IMR-90 (cell line): Measurements from ENCODE around the gene ADAMTSL2. TPM values are rescaled to one million over a fixed set of nuclear protein-coding genes. Genes with fewer than 3 reads are reported as not detected.

Source experiments
- ATAC-seq: fragments of 200-7000 bp; cut with Tn5 transposase; 2 replicates; pipeline ENCODE4 v1.9.1; 2020; ENCODE audit warnings: low read depth, mild to moderate bottlenecking, moderate library complexity
- BruUV-seq: library from RNA; stranded (reverse); fragments of 400-500 nt; replicated peaks from 2 replicates; lab custom pipeline; 2021; lab: Mats Ljungman, UMichigan
- CTCF ChIA-PET: fragments of 300-600 bp; formaldehyde crosslinking; extraction: SDS; loops from one replicate; lab custom pipeline; 2021; ENCODE audit warnings: antibody characterized with exemption; lab: Yijun Ruan, JAX
- POLR2A ChIA-PET: fragments of 300-600 bp; sonication (Branson Sonifier 250); formaldehyde crosslinking; loops from one replicate; lab custom pipeline; 2022; ENCODE audit warnings: antibody characterized with exemption; ENCODE audit not compliant: unreplicated experiment; lab: Charles Lee
- DNase-seq: peaks from one replicate; pipeline ENCODE4 v3.0.0; 2013
- H2AFZ ChIP-seq: replicated peaks from 2 replicates; pipeline ENCODE3; 2013; ENCODE audit warnings: low read length, mild to moderate bottlenecking; ENCODE audit not compliant: poor library complexity
- H2AK5ac ChIP-seq: 2 replicates; pipeline ENCODE4 v1.6.1; 2013; ENCODE audit warnings: low read depth, low read length, inconsistent platforms
- H2AK9ac ChIP-seq: replicated peaks from 2 replicates; pipeline ENCODE3; 2013; ENCODE audit warnings: mild to moderate bottlenecking, low read depth, low read length, moderate library complexity; ENCODE audit not compliant: poor library complexity
- H2BK120ac ChIP-seq: 2 replicates; pipeline ENCODE4 v1.6.1; 2013; ENCODE audit warnings: low read depth, low read length, inconsistent platforms
- H2BK15ac ChIP-seq: 3 replicates; pipeline ENCODE4 v1.6.1; 2013; ENCODE audit warnings: low read depth, low read length, inconsistent platforms
- H2BK20ac ChIP-seq: 2 replicates; pipeline ENCODE4 v1.6.1; 2013; ENCODE audit warnings: low read depth, mild to moderate bottlenecking, inconsistent platforms, low read length, moderate library complexity
- H2BK5ac ChIP-seq: 2 replicates; pipeline ENCODE4 v1.6.1; 2013; ENCODE audit warnings: mild to moderate bottlenecking, low read depth, low read length, inconsistent platforms; ENCODE audit not compliant: poor library complexity, severe bottlenecking
- H3K14ac ChIP-seq: replicated peaks from 2 replicates; pipeline ENCODE4 v1.6.1; 2013; ENCODE audit warnings: low read depth, low read length, inconsistent platforms
- H3K18ac ChIP-seq: 2 replicates; pipeline ENCODE4 v1.6.1; 2013; ENCODE audit warnings: low read depth, low read length, control low read depth
- H3K23ac ChIP-seq: 2 replicates; pipeline ENCODE4 v1.6.1; 2013; ENCODE audit warnings: low read depth, low read length, inconsistent platforms
- H3K27ac ChIP-seq: 2 replicates; pipeline ENCODE4 v1.5.1; 2013; ENCODE audit warnings: mild to moderate bottlenecking, control low read depth, low read length; ENCODE audit not compliant: insufficient read depth
- H3K27me3 ChIP-seq: 2 replicates; pipeline ENCODE4 v1.6.1; 2013; ENCODE audit warnings: low read length; ENCODE audit not compliant: control insufficient read depth, insufficient read depth
- H3K36me3 ChIP-seq: 2 replicates; pipeline ENCODE4 v1.6.1; 2013; ENCODE audit warnings: low read length, mixed read lengths; ENCODE audit not compliant: control insufficient read depth, insufficient read depth
- H3K4ac ChIP-seq: 2 replicates; pipeline ENCODE4 v1.6.1; 2013; ENCODE audit warnings: low read depth, low read length, inconsistent platforms
- H3K4me1 ChIP-seq: 2 replicates; pipeline ENCODE4 v1.6.1; 2013; ENCODE audit warnings: low read length, mixed read lengths; ENCODE audit not compliant: control insufficient read depth, insufficient read depth
- H3K4me2 ChIP-seq: 2 replicates; pipeline ENCODE4 v1.6.1; 2013; ENCODE audit warnings: low read depth, mild to moderate bottlenecking, control low read depth, low read length, moderate library complexity
- H3K4me3 ChIP-seq: 2 replicates; pipeline ENCODE4 v1.5.1; 2013; ENCODE audit warnings: low read depth, mild to moderate bottlenecking, control low read depth, low read length, moderate library complexity; ENCODE audit not compliant: insufficient read depth
- H3K56ac ChIP-seq: 2 replicates; pipeline ENCODE4 v1.6.1; 2013; ENCODE audit warnings: low read length, inconsistent platforms; ENCODE audit not compliant: insufficient read depth; ENCODE audit errors: extremely low read depth
- H3K79me1 ChIP-seq, 2 experiments: 2 replicates each; pipeline ENCODE4 v1.6.1; 2013; ENCODE audit warnings: low read length in 2 of 2, inconsistent platforms in 1 of 2, low read depth in 1 of 2
- H3K9ac ChIP-seq: 2 replicates; pipeline ENCODE4 v1.6.1; 2013; ENCODE audit warnings: low read depth, low read length, control low read depth
- H3K9me1 ChIP-seq: 2 replicates; pipeline ENCODE4 v1.6.1; 2013; ENCODE audit warnings: low read length, inconsistent platforms; ENCODE audit not compliant: insufficient read depth
- H3K9me3 ChIP-seq: 2 replicates; pipeline ENCODE4 v1.6.1; 2013; ENCODE audit warnings: low read length; ENCODE audit not compliant: control insufficient read depth, insufficient read depth
- H4K20me1 ChIP-seq: 2 replicates; pipeline ENCODE4 v1.6.1; 2013; ENCODE audit warnings: low read length, inconsistent platforms; ENCODE audit not compliant: insufficient read depth
- H4K5ac ChIP-seq: 2 replicates; pipeline ENCODE4 v1.6.1; 2013; ENCODE audit warnings: mild to moderate bottlenecking, low read depth, low read length, control low read depth
- H4K8ac ChIP-seq, 2 experiments: 2 replicates each; pipeline ENCODE4 v1.6.1; 2013; ENCODE audit warnings: low read depth in 2 of 2, low read length in 2 of 2, control low read depth in 1 of 2, inconsistent platforms in 1 of 2
- H4K91ac ChIP-seq: 2 replicates; pipeline ENCODE4 v1.6.1; 2013; ENCODE audit warnings: low read depth, low read length, inconsistent platforms; ENCODE audit not compliant: insufficient read depth
- BHLHE40 ChIP-seq: fragments of 150-350 bp; IDR thresholded peaks from 2 replicates; pipeline ENCODE4 v1.6.1; 2016; ENCODE audit warnings: mild to moderate bottlenecking, low read depth, low read length
- CHD1 ChIP-seq: IDR thresholded peaks from 2 replicates; pipeline ENCODE4 v1.6.1; 2012; ENCODE audit warnings: low read depth, low read length, improper control_type of control experiment
- FOS ChIP-seq: fragments of 150-350 bp; IDR thresholded peaks from 2 replicates; pipeline ENCODE4 v1.6.1; 2016; ENCODE audit warnings: low read depth, low read length
- MAFK ChIP-seq: IDR thresholded peaks from 2 replicates; pipeline ENCODE4 v1.6.1; 2012; ENCODE audit warnings: low read depth, low read length, improper control_type of control experiment
- MAZ ChIP-seq: IDR thresholded peaks from 2 replicates; pipeline ENCODE4 v1.6.1; 2012; ENCODE audit warnings: low read depth, mild to moderate bottlenecking, low read length, improper control_type of control experiment, moderate library complexity, borderline replicate concordance
- NFE2L2 ChIP-seq: fragments of 150-350 bp; IDR thresholded peaks from 2 replicates; pipeline ENCODE4 v1.6.1; 2016; ENCODE audit warnings: low read depth, mild to moderate bottlenecking, low read length
- RFX5 ChIP-seq: IDR thresholded peaks from 2 replicates; pipeline ENCODE4 v1.8.0; 2012; ENCODE audit warnings: low read depth, mild to moderate bottlenecking, low read length, moderate library complexity
- USF2 ChIP-seq: fragments of 150-350 bp; IDR thresholded peaks from 2 replicates; pipeline ENCODE4 v1.6.1; 2017; ENCODE audit warnings: mild to moderate bottlenecking, antibody characterized with exemption, low read length, low read depth
- WGBS, 2 experiments: methylation state at CpG; one replicate each; pipeline versions ENCODE4 v1.1.5 to v1.1.7; 2013; ENCODE audit warnings: missing lambda C conversion rate in 2 of 2; ENCODE audit not compliant: insufficient read length in 1 of 2; ENCODE audit errors: extremely low coverage in 2 of 2; 5-methylcytosine and 5-hydroxymethylcytosine counted together
- dilution Hi-C: fragments of 300-500 bp; cut with HindIII; formaldehyde crosslinking; loops from one replicate; pipeline ENCODE4 v1.14.3; 2018; ENCODE audit warnings: low sequenced_read_pairs; ENCODE audit not compliant: unreplicated experiment
- in situ Hi-C: fragments of 300-500 bp; cut with MboI; formaldehyde crosslinking; loops from 3 replicates; pipeline ENCODE4 v1.14.3; 2019; ENCODE audit warnings: low sequenced_read_pairs, inconsistent platforms, mixed read lengths
- intact Hi-C: fragments of 100-400 bp; cut with micrococcal nuclease; formaldehyde crosslinking; loops from 2 replicates; pipeline ENCODE4 v1.10.0; 2022
- polyA plus RNA-seq, 3 experiments: library from polyadenylated mRNA; depleted of rRNA; stranded (reverse); fragments of >200 nt; gene quantifications; 2 replicates each; pipeline ENCODE4 v1.2.3, GENCODE V29; 2012; ENCODE audit warnings: low replicate concordance in 1 of 3
- total RNA-seq: library from RNA; depleted of rRNA; stranded (reverse); fragments of >200 nt; gene quantifications from 2 replicates; pipeline ENCODE4 v1.2.3, GENCODE V29; 2012

ADAMTSL2 gene
- total and polyA plus RNA-seq, 2 of the 4 experiments (the other 2 are of a cell fraction), result not detected

DNA sequence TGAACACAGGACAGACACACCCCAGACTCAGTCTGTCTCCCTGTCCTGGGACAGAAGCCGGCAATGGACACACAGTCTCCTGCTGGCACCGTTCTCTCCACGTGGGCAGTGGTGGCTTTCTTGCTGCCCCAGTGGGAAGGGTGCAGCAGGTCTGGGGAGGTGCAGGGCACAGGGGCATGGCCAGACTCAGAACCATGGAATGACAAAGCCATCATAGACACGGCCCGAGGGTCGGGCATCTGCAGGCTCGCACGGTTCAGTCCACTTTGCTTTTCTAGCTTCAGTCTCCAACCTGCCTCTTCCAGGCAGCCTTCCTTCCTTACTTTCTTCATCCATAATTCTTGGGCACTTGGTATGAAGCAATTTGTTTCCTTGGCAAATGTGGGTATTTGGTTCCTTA lies 26.5 kb upstream of the ADAMTSL2 start:
- H4K8ac ChIP-seq, result no peak overlapping the region
- H4K5ac ChIP-seq, result no peak overlapping the region
- ATAC-seq, result no peak
- H3K4me3 ChIP-seq, result no peak overlapping the region
- in situ Hi-C loops, result no loop called here
- H3K18ac ChIP-seq, result no peak overlapping the region
- H2BK5ac ChIP-seq, result no peak overlapping the region
- DNase-seq, result no peak
- H3K56ac ChIP-seq, result no peak overlapping the region
- peaks cover 3% of the 10 kb centered on the region; the same call in 1 of the 2 replicates for H4K20me1 ChIP-seq
- POLR2A ChIA-PET, result no interaction called here
- peaks cover 12% of the 10 kb centered on the region; the same call in 1 of the 2 replicates for H3K9me1 ChIP-seq
- H2BK20ac ChIP-seq, result no peak overlapping the region
- no peak overlapping the region for H3K4me2 ChIP-seq
- no peaks in the 10 kb centered on the region for H3K79me1 ChIP-seq
- H2BK15ac ChIP-seq, result no peak overlapping the region
- H3K9ac ChIP-seq, result no peak overlapping the region
- no peak overlapping the region for H3K4ac ChIP-seq
- H2AK5ac ChIP-seq, result no peak overlapping the region
- no peak overlapping the region for H3K27ac ChIP-seq
- intact Hi-C loops, result no loop called here
- peaks cover 10% of the 10 kb centered on the region; the same call in 1 of the 2 replicates for H3K4me1 ChIP-seq
- no peaks in the 10 kb centered on the region; the same call in 1 of the 2 replicates for H3K9me3 ChIP-seq
- H2AFZ ChIP-seq, result peak overlapping the region; percentile 56
- TF ChIP-seq CHD1 (no peak), MAZ (no peak), FOS (no peak), NFE2L2 (no peak), USF2 (no peak), BHLHE40 (no peak), MAFK (no peak), RFX5 (no peak)
- H3K14ac ChIP-seq, result no peak overlapping the region
- CTCF ChIA-PET, result no interaction called here
- 83% methylated on average over 2 of the region's 8 CpGs; no CpG with 5 or more reads in 1 of the 2 experiments for WGBS, 2 experiments
- no peaks in the 10 kb centered on the region for H3K36me3 ChIP-seq
- no peak overlapping the region for H3K23ac ChIP-seq
- dilution Hi-C loops, result no loop called here
- H2AK9ac ChIP-seq, result no peak overlapping the region
- H4K91ac ChIP-seq, result no peak overlapping the region
- BruUV-seq, result no TSS peak
- H2BK120ac ChIP-seq, result no peak overlapping the region
- H3K27me3 ChIP-seq, result peaks cover 15% of the 10 kb centered on the region; the same call in 1 of the 2 replicates
